ENCODE data around the gene SLC50A1.
A peak's percentile ranks its signal among the peaks of the same experiment; 100 is the strongest.

SLC50A1 gene

DNA sequence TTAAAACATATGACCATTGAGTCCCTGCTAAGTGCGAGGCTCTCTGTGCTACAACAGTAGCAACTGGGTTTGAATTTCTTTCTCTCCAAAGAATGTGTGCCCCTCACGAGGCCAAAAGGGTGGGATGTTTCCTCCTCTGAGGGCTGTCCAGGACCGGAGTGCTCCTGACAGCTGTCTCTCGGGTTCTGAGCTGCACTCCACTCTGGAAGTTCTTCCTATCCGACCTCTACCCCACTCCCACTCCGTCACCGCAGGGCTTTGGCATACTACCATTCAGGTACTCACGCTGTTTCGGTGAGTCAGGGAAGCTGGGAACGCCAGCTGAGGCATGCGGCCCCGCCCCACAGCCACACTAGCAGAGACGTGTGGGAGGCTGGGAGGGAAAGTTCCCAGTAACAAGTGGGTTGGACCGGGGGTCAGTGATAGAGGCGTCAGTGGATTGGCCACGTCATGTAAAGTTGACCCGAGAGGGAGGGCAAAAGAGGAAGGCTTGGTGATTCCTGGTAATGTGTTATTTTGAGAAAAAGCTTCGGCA is 705 bp upstream of the SLC50A1 start:
- peak overlapping the region; percentile 67 for H3K4me3 ChIP-seq (ENCODE audit: low read depth, low read length)
- TF ChIP-seq CTCF (IDR thresholded peaks at IDR 0.05; ENCODE audit: borderline replicate concordance, insufficient read depth, low read depth, low read length), result no peak

- H3K4me3 ChIP-seq (ENCODE audit: low read depth, low read length), result peak overlapping the region; percentile 47
- no peak for TF ChIP-seq CTCF (IDR thresholded peaks at IDR 0.05; ENCODE audit: borderline replicate concordance, insufficient read depth, low read depth, low read length)
Measured at GRCh38 chr1:155136748-155137147, 1.1 kb downstream of the SLC50A1 start.

DNA sequence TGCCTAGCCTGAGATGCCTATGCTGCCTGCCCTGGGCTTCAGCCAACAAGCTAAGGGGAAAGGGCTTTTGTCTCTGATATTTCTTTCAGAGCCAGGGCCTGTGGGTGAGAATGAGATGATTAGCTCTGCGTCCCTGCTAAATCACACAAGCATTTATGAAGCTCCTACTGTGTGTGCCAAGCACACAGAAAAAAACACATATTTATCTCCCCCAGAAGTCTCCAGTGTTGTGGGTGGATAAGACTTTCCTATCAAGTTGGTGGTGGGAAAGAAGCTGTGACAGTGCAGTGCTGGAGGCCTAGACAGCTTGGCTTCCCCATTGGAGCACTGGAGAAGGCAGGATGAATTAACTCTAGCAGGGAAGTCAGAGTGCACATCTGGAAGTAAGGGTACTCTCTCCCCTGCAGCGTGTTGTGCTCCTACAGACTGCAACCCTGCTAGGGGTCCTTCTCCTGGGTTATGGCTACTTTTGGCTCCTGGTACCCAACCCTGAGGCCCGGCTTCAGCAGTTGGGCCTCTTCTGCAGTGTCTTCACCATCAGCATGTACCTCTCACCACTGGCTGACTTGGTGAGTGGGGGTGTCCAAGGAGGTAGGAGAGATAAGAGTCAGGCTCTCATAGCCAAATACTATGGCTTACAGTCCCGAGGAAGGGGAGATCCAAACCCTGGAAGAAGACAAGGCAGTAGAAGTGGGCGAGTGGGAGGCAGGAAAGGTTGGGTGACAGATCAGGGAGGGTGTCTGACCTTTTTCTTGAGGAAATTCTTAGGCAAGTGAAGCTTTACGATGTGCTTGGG is 1.7 kb downstream of the SLC50A1 start:
- no peak for TF ChIP-seq CTCF (IDR thresholded peaks at IDR 0.05; ENCODE audit: borderline replicate concordance, insufficient read depth, low read depth, low read length)
- H3K4me3 ChIP-seq (ENCODE audit: low read depth, low read length), result peak overlapping the region; percentile 47

DNA sequence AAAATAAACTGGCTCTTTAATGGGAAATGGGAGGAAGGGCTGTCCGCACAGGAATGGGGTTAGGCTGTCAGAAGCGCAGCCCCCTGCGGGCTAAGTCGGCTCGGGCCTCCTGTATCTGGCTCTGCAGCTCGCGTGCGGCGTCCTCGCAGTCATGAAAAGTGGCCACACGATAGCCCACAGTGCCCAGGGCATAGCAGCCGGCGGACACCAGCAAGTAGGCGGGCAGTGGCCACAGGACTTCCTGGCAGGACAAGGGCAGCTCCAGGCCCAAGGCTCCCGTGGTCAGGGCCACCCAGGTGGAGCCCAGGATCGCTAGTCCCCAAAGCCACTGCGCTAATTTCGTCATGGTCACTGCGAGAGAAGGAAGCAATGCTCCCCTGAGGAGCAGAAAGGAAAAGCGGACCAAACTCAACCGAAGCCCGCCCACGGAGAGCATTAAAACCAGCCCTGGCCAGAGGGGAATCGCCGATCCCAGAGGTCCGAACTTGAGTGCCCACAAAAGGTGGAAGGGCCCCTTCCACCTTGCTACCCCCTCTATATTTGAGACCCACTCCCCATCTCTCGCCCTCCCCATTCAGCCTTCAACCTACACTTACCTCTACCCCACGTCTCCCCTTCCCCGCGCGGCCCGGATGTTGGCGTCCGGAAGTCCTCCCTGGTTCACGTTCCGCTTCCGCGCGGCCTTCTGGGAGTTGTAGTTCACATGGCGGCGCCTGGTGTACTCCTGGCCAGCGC is 4.4 kb downstream of the SLC50A1 start, which contains the start of gene DPM3:
Gene DPM3, minus strand, starts transcription at position 637 of the 735 bp plus-strand sequence. Its CDS starts 291 bp downstream, at position 346.
- TF ChIP-seq CTCF (IDR thresholded peaks at IDR 0.05; ENCODE audit: borderline replicate concordance, insufficient read depth, low read depth, low read length), result no peak
- H3K4me3 ChIP-seq (ENCODE audit: low read depth, low read length), result peak within 1 kb of the TSS; percentile 93

GRCh38 chr1:155140630-155140953 is 4.9 kb downstream of the SLC50A1 start:
- TF ChIP-seq CTCF (IDR thresholded peaks at IDR 0.05; ENCODE audit: borderline replicate concordance, insufficient read depth, low read depth, low read length), result no peak
- peak overlapping the region; percentile 93 for H3K4me3 ChIP-seq (ENCODE audit: low read depth, low read length)

DNA sequence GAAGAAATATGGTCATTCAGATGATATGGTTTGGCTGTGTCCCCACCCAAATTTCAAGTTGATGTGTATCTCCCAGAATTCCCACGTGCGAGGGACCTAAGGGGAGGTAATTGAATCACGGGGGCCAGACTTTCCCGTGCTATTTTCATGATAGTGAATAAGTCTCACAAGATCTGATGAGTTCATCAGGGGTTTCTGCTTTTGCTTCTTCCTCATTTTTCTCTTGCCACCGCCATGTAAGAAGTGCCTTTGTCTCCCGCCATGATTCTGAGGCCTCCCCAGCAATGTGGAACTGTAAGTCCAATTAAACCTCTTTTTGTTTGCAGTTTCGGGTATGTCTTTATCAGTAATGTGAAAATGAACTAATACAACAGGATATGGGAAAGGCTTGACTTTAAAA is 6.1 kb downstream of the SLC50A1 start:
- no peak for TF ChIP-seq CTCF (IDR thresholded peaks at IDR 0.05; ENCODE audit: borderline replicate concordance, insufficient read depth, low read depth, low read length)
- H3K4me3 ChIP-seq (ENCODE audit: low read depth, low read length), result no peak overlapping the region
